Measurements from ENCODE around the gene DYNLRB1.

Gene DYNLRB1

DNA sequence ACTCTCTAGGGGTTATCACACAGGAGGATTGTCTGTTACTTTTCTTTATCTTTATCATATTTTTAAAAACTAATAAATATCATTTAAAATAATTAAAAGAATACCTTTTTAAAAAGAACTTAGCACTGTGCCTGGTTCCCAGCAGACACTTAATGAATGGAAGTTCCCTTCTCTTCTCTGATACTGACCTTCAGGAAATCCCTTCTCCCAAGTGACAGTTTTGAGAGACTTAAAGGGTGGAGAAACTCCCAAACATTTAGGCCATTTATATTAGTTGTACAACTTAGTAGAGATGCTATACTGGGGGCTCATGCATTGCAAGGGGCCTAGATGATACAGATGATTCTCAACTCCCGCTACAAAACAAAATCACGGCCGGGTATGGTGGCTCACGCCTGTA, 60.8 kb downstream of the DYNLRB1 start:
- FAIRE-seq: no peak
- TF ChIP-seq TAF1 (IDR thresholded peaks at IDR 0.05; ENCODE audit: borderline replicate concordance, low read depth, low read length): no peak
- TF ChIP-seq POLR2AphosphoS5 (IDR thresholded peaks at IDR 0.05; ENCODE audit: low read depth, low read length): no peak
- TF ChIP-seq POLR2A (IDR thresholded peaks at IDR 0.05; ENCODE audit: low read depth, low read length): no peak
- no peak for DNase-seq (ENCODE audit: insufficient read length)

GRCh38 chr20:34578025-34578424, 61.8 kb downstream of the DYNLRB1 start:
- DNase-seq (ENCODE audit: insufficient read length): no peak
- no peak for FAIRE-seq

GRCh38 chr20:34578521-34578920, 62.3 kb downstream of the DYNLRB1 start:
- FAIRE-seq (no peak), DNase-seq (ENCODE audit: insufficient read length) (no peak)
- TF ChIP-seq POLR2A (IDR thresholded peaks at IDR 0.05; ENCODE audit: low read depth, low read length) (no peak), TAF1 (IDR thresholded peaks at IDR 0.05; ENCODE audit: borderline replicate concordance, low read depth, low read length) (no peak), POLR2AphosphoS5 (IDR thresholded peaks at IDR 0.05; ENCODE audit: low read depth, low read length) (no peak)

More at GRCh38 chr20:34578025-34578424, 61.8 kb downstream of the DYNLRB1 start:
- TF ChIP-seq POLR2A (IDR thresholded peaks at IDR 0.05; ENCODE audit: low read depth, low read length): no peak
- no peak for TF ChIP-seq POLR2AphosphoS5 (IDR thresholded peaks at IDR 0.05; ENCODE audit: low read depth, low read length)
- TF ChIP-seq TAF1 (IDR thresholded peaks at IDR 0.05; ENCODE audit: borderline replicate concordance, low read depth, low read length): no peak

- FAIRE-seq: peak; percentile 48
- DNase-seq (ENCODE audit: insufficient read length): no peak
These were observed 63.2 kb downstream of the DYNLRB1 start for GRCh38 chr20:34579191-34579978.

GRCh38 chr20:34579979-34580940, 64.0 kb downstream of the DYNLRB1 start:
- FAIRE-seq (peak; percentile 89), DNase-seq (ENCODE audit: insufficient read length) (no peak)
- TF ChIP-seq TAF1 (IDR thresholded peaks at IDR 0.05; ENCODE audit: borderline replicate concordance, low read depth, low read length) (no peak), POLR2A (IDR thresholded peaks at IDR 0.05; ENCODE audit: low read depth, low read length) (no peak), POLR2AphosphoS5 (IDR thresholded peaks at IDR 0.05; ENCODE audit: low read depth, low read length) (no peak)

More at GRCh38 chr20:34579191-34579978, 63.2 kb downstream of the DYNLRB1 start:
- TF ChIP-seq POLR2A (IDR thresholded peaks at IDR 0.05; ENCODE audit: low read depth, low read length) (no peak), TAF1 (IDR thresholded peaks at IDR 0.05; ENCODE audit: borderline replicate concordance, low read depth, low read length) (no peak), POLR2AphosphoS5 (IDR thresholded peaks at IDR 0.05; ENCODE audit: low read depth, low read length) (no peak)

DNA sequence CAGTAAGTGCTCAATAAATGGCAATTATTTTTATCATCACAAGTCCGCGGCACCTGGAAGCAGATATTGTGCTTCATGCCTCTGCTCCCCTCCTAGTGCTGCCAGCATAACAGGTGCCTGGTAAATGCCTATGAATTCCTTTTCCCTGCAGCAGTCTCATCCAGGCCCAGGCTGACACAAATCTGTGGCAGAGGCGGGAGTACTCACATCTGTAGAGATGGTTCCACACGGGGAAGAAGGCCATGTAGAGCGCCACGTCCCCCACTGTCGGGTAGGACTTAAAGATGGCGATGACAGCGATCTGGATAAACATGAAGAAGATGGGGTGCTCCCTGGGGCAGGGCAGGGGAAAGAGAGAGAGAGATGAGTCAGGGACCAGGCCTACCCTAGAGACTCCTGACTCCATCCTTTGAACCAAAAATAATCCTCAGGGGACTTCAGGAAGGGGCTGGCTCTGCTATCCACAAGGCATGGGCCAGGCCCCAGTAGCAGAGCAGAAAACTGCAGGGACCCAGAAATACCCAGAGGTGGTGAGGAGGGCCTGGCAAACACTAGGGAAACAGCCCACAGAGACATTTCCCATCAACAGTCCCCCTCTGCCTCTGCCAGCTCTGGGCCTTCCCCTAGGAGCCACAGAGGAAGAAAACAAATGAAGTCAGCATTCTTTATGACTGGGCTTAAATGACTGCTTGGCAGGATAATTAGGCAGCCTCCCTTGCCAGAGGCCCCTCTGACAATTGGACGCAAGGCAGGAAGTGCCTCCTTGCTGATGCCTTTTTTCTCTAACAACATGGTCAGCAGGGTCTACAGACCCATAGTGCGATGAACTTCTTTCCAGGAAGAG, 65.3 kb downstream of the DYNLRB1 start:
- DNase-seq (ENCODE audit: insufficient read length): no peak
- FAIRE-seq: peak; percentile 65
- TF ChIP-seq POLR2A (IDR thresholded peaks at IDR 0.05; ENCODE audit: low read depth, low read length) (no peak), TAF1 (IDR thresholded peaks at IDR 0.05; ENCODE audit: borderline replicate concordance, low read depth, low read length) (no peak), POLR2AphosphoS5 (IDR thresholded peaks at IDR 0.05; ENCODE audit: low read depth, low read length) (no peak)

GRCh38 chr20:34582221-34582620, 66.0 kb downstream of the DYNLRB1 start:
- FAIRE-seq (no peak), DNase-seq (ENCODE audit: insufficient read length) (no peak)
- TF ChIP-seq TAF1 (IDR thresholded peaks at IDR 0.05; ENCODE audit: borderline replicate concordance, low read depth, low read length) (no peak), POLR2AphosphoS5 (IDR thresholded peaks at IDR 0.05; ENCODE audit: low read depth, low read length) (no peak), POLR2A (IDR thresholded peaks at IDR 0.05; ENCODE audit: low read depth, low read length) (no peak)

DNA sequence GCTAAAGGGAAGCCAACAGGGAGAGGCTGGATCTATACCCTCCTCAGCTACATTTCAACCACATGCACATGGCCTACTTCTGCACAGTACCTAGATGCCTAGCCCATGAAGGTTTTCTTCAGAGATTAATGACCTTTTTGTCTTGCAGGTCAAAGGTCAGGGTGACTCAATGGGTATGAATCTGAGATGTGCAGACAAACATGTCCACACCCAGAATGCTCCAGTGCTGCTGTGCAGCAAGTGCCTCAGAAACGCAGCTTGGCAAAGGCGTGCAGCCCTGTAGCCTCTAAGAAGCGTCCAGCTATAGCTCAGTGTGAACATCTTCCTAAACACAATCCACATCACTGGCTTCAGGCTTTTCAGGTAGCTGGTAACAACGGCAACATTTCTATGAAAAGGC, 66.7 kb downstream of the DYNLRB1 start:
- no peak for FAIRE-seq

DNA sequence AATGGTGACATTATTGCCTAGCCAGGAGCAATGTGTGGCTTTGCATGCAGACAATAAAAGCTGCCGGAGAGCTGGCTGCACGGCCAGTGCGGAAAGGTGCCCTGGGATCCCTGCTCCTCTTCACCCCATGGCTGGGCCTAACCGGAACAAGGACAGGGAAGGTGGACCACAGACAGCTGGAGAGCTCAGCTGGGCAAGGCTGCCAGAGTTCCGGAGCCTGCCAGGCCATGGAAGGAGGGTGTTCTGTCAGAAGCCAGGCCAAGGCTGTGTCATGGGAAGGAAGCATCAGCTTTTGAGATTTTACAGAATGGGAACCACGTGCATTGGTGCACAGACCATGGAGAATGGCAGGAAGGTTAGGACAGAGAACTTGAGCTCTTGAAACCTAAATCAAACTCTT, 67.3 kb downstream of the DYNLRB1 start:
- DNase-seq (ENCODE audit: insufficient read length) (no peak), FAIRE-seq (no peak)
- TF ChIP-seq POLR2A (IDR thresholded peaks at IDR 0.05; ENCODE audit: low read depth, low read length): no peak
- no peak for TF ChIP-seq TAF1 (IDR thresholded peaks at IDR 0.05; ENCODE audit: borderline replicate concordance, low read depth, low read length)
- no peak for TF ChIP-seq POLR2AphosphoS5 (IDR thresholded peaks at IDR 0.05; ENCODE audit: low read depth, low read length)

More for the DNA sequence above, 66.7 kb downstream of the DYNLRB1 start:
- no peak for DNase-seq (ENCODE audit: insufficient read length)
- TF ChIP-seq POLR2A (IDR thresholded peaks at IDR 0.05; ENCODE audit: low read depth, low read length) (no peak), POLR2AphosphoS5 (IDR thresholded peaks at IDR 0.05; ENCODE audit: low read depth, low read length) (no peak), TAF1 (IDR thresholded peaks at IDR 0.05; ENCODE audit: borderline replicate concordance, low read depth, low read length) (no peak)

DNA sequence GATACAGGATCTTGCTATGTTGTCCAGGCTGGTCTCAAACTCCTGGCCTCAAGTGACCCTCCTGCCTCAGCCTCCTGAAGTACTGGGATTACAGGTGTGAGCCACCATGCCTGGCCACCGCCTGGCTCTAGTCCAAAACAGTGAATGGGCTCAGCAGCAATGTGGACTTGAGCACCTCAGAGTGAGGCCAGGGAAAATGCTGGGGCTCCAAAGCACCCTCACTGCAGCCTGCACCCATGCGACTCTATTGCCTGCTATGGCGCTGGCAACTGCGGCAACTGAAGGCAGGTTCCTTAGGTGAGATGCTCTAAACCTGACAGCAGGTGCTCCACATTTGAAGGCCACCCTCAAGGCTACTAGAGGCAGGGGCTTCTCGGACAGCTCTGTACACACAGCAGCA, 68.8 kb downstream of the DYNLRB1 start:
- no peak for DNase-seq (ENCODE audit: insufficient read length)
- no peak for TF ChIP-seq POLR2A (IDR thresholded peaks at IDR 0.05; ENCODE audit: low read depth, low read length)
- TF ChIP-seq TAF1 (IDR thresholded peaks at IDR 0.05; ENCODE audit: borderline replicate concordance, low read depth, low read length): no peak
- TF ChIP-seq POLR2AphosphoS5 (IDR thresholded peaks at IDR 0.05; ENCODE audit: low read depth, low read length): no peak
- FAIRE-seq: no peak

All from GM12892 (cell line).